ENCODE results near the gene LZTS2. TPM values are rescaled to one million over a fixed set of nuclear protein-coding genes. Genes with fewer than 3 reads are reported as not detected.

LZTS2 gene
- total RNA-seq, 2 donors from 2014 or later: 16.0 to 23.4 TPM

DNA sequence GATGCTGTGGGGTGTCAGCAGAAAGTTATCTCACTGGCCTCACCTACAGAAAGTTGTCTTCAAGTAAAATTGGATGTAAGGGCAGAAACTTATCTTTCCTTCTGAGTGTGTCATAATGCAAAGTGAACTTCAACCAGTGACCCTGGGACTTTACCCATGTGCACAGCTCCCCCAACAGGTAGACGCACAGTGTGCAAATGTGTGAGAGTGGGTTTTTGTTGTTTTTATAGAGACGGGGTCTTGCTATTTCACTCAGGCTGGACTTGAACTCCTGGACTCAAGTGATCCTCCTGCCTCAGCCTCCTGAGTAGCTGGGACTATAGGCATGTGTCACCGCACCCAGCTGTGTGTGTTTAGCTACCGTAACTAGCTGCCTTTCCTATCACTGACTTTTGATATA is 55.8 kb downstream of the LZTS2 start:
- peaks cover 10% of the 10 kb centered on the region for H3K4me1 Mint-ChIP-seq
- H3K4me3 Mint-ChIP-seq: no peak overlapping the region
- ATAC-seq (no peak), DNase-seq (no peak)
- H3K36me3 Mint-ChIP-seq (ENCODE audit: low read depth): peaks cover 2% of the 10 kb centered on the region
- peaks cover 8% of the 10 kb centered on the region for H3K27me3 Mint-ChIP-seq
- H3K27ac Mint-ChIP-seq: no peak overlapping the region
- H3K9me3 ChIP-seq (ENCODE audit: control insufficient read depth, low read length, poor library complexity, severe bottlenecking): no peaks in the 10 kb centered on the region

DNA sequence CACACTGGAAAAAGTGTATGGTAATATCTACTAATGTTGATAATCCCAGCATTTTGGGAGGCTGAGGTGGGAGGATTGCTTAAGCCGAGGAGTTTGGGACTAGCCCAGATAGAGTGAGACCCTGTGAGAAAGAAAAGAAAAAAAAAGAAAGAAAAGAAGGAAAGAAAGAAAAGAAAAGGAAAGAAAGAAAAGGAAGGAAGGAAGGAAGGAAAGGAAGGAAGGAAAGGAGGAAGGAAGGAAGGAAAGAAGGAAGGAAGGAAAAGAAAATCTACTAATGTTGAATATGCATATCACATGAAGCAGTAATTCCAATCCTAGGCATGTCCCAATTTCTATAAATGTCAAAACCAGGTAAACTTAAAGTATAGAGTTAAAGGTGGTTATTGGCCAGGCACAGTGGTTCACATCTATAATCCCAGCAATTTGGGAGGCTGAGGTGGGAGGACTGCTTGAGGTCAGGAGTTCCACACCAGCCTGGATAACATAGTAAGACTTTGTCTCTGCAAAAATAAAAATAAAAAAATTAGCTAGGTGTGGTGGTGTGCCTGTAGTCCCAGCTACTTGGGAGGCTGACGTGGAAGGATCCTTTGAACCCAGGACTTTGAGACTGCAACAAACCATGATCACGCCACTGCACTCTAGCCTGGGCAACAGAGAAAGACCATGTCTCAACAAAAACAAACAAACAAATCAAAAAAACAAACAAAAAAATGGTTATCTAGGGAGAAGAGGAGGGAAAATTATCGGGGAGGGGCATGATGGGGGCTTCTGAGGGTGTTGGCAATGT is 57.0 kb downstream of the LZTS2 start:
- ATAC-seq: no peak
- H3K4me3 Mint-ChIP-seq: no peak overlapping the region
- H3K27me3 Mint-ChIP-seq: no peaks in the 10 kb centered on the region

More for the DNA sequence above, 57.0 kb downstream of the LZTS2 start:
- no peaks in the 10 kb centered on the region for H3K9me3 ChIP-seq (ENCODE audit: control insufficient read depth, low read length, poor library complexity, severe bottlenecking)
- Mint-ChIP-seq H3K4me1 (peaks cover 11% of the 10 kb centered on the region), H3K27ac (no peak overlapping the region), H3K36me3 (ENCODE audit: low read depth) (no peaks in the 10 kb centered on the region)
- DNase-seq: no peak

Other genes with a start within 250 kb of the LZTS2 start
- gene SLF2, start 86.8 kb upstream of the LZTS2 start, total RNA-seq: 10 to 100 TPM; 16.8 to 19.3 TPM
- 1 to 10 TPM in 1 of 2 donors, under 1 TPM in 1; 0.96 to 2.5 TPM for gene SEMA4G, start 30.3 kb upstream of the LZTS2 start, total RNA-seq
- gene MRPL43, start 12.3 kb upstream of the LZTS2 start, total RNA-seq: 10 to 100 TPM; 30.8 to 39.0 TPM
- gene TWNK, start 12.3 kb upstream of the LZTS2 start, total RNA-seq: 1 to 10 TPM; 3.8 to 5.7 TPM
- gene PDZD7, start 31.3 kb downstream of the LZTS2 start, total RNA-seq: 1 to 10 TPM in 1 of 2 donors, under 1 TPM in 1; 0.65 to 1.1 TPM
- 10 to 100 TPM; 40.8 to 51.5 TPM for gene SFXN3, start 31.4 kb downstream of the LZTS2 start, total RNA-seq
- not detected for gene KAZALD1, start 62.2 kb downstream of the LZTS2 start, total RNA-seq
- not detected for gene TLX1, start 131.5 kb downstream of the LZTS2 start, total RNA-seq
- gene LBX1, start 229.7 kb downstream of the LZTS2 start, total RNA-seq: not detected

Measured in T-helper 17 cell (primary cell).